ENCODE measurements around the gene CHD9NB. TPM values are rescaled to one million over a fixed set of nuclear protein-coding genes. Genes with fewer than 3 reads are reported as not detected.
A peak's percentile ranks its signal among the peaks of the same experiment; 100 is the strongest.

Gene CHD9NB
- total RNA-seq, 1 donor from 2014 or later: 0.77 TPM

- Histone ChIP-seq H3K27me3 (ENCODE audit: low read depth) (no peaks in the 10 kb centered on the region), H3K36me3 (no peaks in the 10 kb centered on the region), H3K9me3 (replicated peaks) (no peaks in the 10 kb centered on the region), H3K4me1 (peaks cover 83% of the 10 kb centered on the region), H3K4me3 (peak overlapping the region; percentile 58), H3K27ac (replicated peaks) (peak overlapping the region; percentile 97)
- intact Hi-C loops (cut with micrococcal nuclease): loop anchor here (5.0 kb wide), 1 partner anchor 41 kb away; no protein-coding TSS in a partner anchor
- peak; percentile 17 for TF ChIP-seq CTCF (IDR thresholded peaks at IDR 0.05; ENCODE audit: borderline replicate concordance)
- peak; percentile 89 for DNase-seq
Observed at GRCh38 chr16:53098526-53099317, 46.0 kb upstream of the CHD9NB start.

- Histone ChIP-seq H3K27me3 (ENCODE audit: low read depth) (no peaks in the 10 kb centered on the region), H3K4me1 (peaks cover 88% of the 10 kb centered on the region), H3K9me3 (replicated peaks) (no peaks in the 10 kb centered on the region), H3K27ac (replicated peaks) (peak overlapping the region; percentile 97), H3K4me3 (no peak overlapping the region), H3K36me3 (no peaks in the 10 kb centered on the region)
- intact Hi-C loops (cut with micrococcal nuclease): loop anchor here (5.0 kb wide), 1 partner anchor 40 kb away; no protein-coding TSS in a partner anchor
- no peak for DNase-seq
- no peak for TF ChIP-seq CTCF (IDR thresholded peaks at IDR 0.05; ENCODE audit: borderline replicate concordance)
Observed at GRCh38 chr16:53097190-53097589, 44.5 kb upstream of the CHD9NB start.

- DNase-seq: peak; percentile 68
- peak overlapping the region; percentile 94 for H3K27ac ChIP-seq (replicated peaks)
- H3K4me1 ChIP-seq: peaks cover 86% of the 10 kb centered on the region
- no peak for TF ChIP-seq CTCF (IDR thresholded peaks at IDR 0.05; ENCODE audit: borderline replicate concordance)
- H3K4me3 ChIP-seq: no peak overlapping the region
- H3K9me3 ChIP-seq (replicated peaks): no peaks in the 10 kb centered on the region
- no peaks in the 10 kb centered on the region for H3K27me3 ChIP-seq (ENCODE audit: low read depth)
- no peaks in the 10 kb centered on the region for H3K36me3 ChIP-seq
- intact Hi-C loops (cut with micrococcal nuclease): no loop called here
Observed at GRCh38 chr16:53094013-53094630, 41.4 kb upstream of the CHD9NB start.

GRCh38 chr16:53093162-53093744 is 40.6 kb upstream of the CHD9NB start:
- DNase-seq: no peak
- Histone ChIP-seq H3K27me3 (ENCODE audit: low read depth) (no peaks in the 10 kb centered on the region), H3K9me3 (replicated peaks) (no peaks in the 10 kb centered on the region), H3K36me3 (no peaks in the 10 kb centered on the region), H3K27ac (replicated peaks) (peak overlapping the region; percentile 94), H3K4me3 (no peak overlapping the region), H3K4me1 (peaks cover 80% of the 10 kb centered on the region)
- intact Hi-C loops (cut with micrococcal nuclease): no loop called here
- TF ChIP-seq CTCF (IDR thresholded peaks at IDR 0.05; ENCODE audit: borderline replicate concordance): no peak

GRCh38 chr16:53092284-53092683 is 39.6 kb upstream of the CHD9NB start:
- no peak for DNase-seq
- H3K4me3 ChIP-seq: peak overlapping the region; percentile 36
- peak overlapping the region; percentile 94 for H3K27ac ChIP-seq (replicated peaks)
- TF ChIP-seq CTCF (IDR thresholded peaks at IDR 0.05; ENCODE audit: borderline replicate concordance): no peak
- intact Hi-C loops (cut with micrococcal nuclease): no loop called here
- H3K36me3 ChIP-seq: no peaks in the 10 kb centered on the region
- no peaks in the 10 kb centered on the region for H3K9me3 ChIP-seq (replicated peaks)
- peaks cover 77% of the 10 kb centered on the region for H3K4me1 ChIP-seq
- no peaks in the 10 kb centered on the region for H3K27me3 ChIP-seq (ENCODE audit: low read depth)

Data from left ventricle myocardium inferior (tissue), 1 donor.